ENCODE data around the gene MYLK. TPM values are rescaled to one million over a fixed set of nuclear protein-coding genes. Genes with fewer than 3 reads are reported as not detected.
"Not testable (repeated sequence)": the region's sequence is repeated elsewhere in the genome, so short reads cannot be mapped to it uniquely, and the experiment has no call there.

MYLK gene
- total and polyA plus RNA-seq, 2 of the 4 experiments (the other 2 are of a cell fraction) = 299 to 484 TPM

- H2AK5ac ChIP-seq (ENCODE audit: low read depth, low read length); H3K56ac ChIP-seq (ENCODE audit: extremely low read depth, insufficient read depth, low read length); H3K27ac ChIP-seq (ENCODE audit: insufficient read depth, low read length); H2AK9ac ChIP-seq (replicated peaks; ENCODE audit: low read depth, low read length, poor library complexity); H3K9me3 ChIP-seq (ENCODE audit: control insufficient read depth, insufficient read depth, low read length); POLR2A ChIA-PET (ENCODE audit: unreplicated experiment); H3K23ac ChIP-seq (ENCODE audit: low read depth, low read length); BruUV-seq (replicated peaks); H4K5ac ChIP-seq (ENCODE audit: low read depth, low read length); H3K14ac ChIP-seq (replicated peaks; ENCODE audit: low read depth, low read length); H2BK120ac ChIP-seq (ENCODE audit: low read depth, low read length); H3K4me2 ChIP-seq (ENCODE audit: low read depth, low read length); H3K4me3 ChIP-seq (ENCODE audit: insufficient read depth, low read depth, low read length); dilution Hi-C loops (cut with HindIII; ENCODE audit: low sequenced_read_pairs, unreplicated experiment); intact Hi-C loops (cut with micrococcal nuclease); H2AFZ ChIP-seq (replicated peaks; ENCODE audit: low read length, poor library complexity); H4K8ac ChIP-seq (ENCODE audit: low read depth in 2 of 2, low read length in 2 of 2); H3K9ac ChIP-seq (ENCODE audit: low read depth, low read length); DNase-seq; CTCF ChIA-PET; ATAC-seq (ENCODE audit: low read depth); H2BK5ac ChIP-seq (ENCODE audit: low read depth, low read length, poor library complexity, severe bottlenecking); H3K27me3 ChIP-seq (ENCODE audit: control insufficient read depth, insufficient read depth, low read length); H3K18ac ChIP-seq (ENCODE audit: low read depth, low read length); in situ Hi-C loops (cut with MboI; ENCODE audit: low sequenced_read_pairs); H2BK15ac ChIP-seq (ENCODE audit: low read depth, low read length); H4K20me1 ChIP-seq (ENCODE audit: insufficient read depth, low read length): not testable (repeated sequence)
- peaks cover 16% of the 10 kb centered on the region for H3K9me1 ChIP-seq (ENCODE audit: insufficient read depth, low read length)
- peak overlapping the region; percentile 65 for H3K4ac ChIP-seq (ENCODE audit: low read depth, low read length)
- peaks cover 20% of the 10 kb centered on the region for H3K4me1 ChIP-seq (ENCODE audit: control insufficient read depth, insufficient read depth, low read length)
- H3K36me3 ChIP-seq (ENCODE audit: control insufficient read depth, insufficient read depth, low read length) = peaks cover 50% of the 10 kb centered on the region
- peaks cover 7 to 42% of the 10 kb centered on the region in 2 experiments; a peak in 3 of 4 replicates for H3K79me1 ChIP-seq (ENCODE audit: low read depth in 1 of 2, low read length in 2 of 2)
- peak overlapping the region; percentile 62; the same call in 1 of the 2 replicates for H2BK20ac ChIP-seq (ENCODE audit: low read depth, low read length)
- H4K91ac ChIP-seq (ENCODE audit: insufficient read depth, low read depth, low read length) = peak overlapping the region; percentile 64; the same call in 1 of the 2 replicates
- 50% methylated on average over 2 of the region's 10 CpGs; no CpG with 5 or more reads in 1 of the 2 experiments for WGBS, 2 experiments (ENCODE audit: extremely low coverage in 2 of 2, insufficient read length in 1 of 2)
These were observed 162.9 kb downstream of the MYLK start for GRCh38 chr3:123721095-123721689.

Data from IMR-90 (cell line).